ENCODE results near the gene PPEF2. TPM values are rescaled to one million over a fixed set of nuclear protein-coding genes. Genes with fewer than 3 reads are reported as not detected.
"Not testable (repeated sequence)": the region's sequence is repeated elsewhere in the genome, so short reads cannot be mapped to it uniquely, and the experiment has no call there.

Gene PPEF2
- total RNA-seq, 1 experiment from 2014 or later, result not detected

GRCh38 chr4:75912968-75913367, 10.7 kb upstream of the PPEF2 start:
- Histone ChIP-seq H2BK5ac (ENCODE audit: insufficient read length, low read length) (no peak overlapping the region), H2AK5ac (ENCODE audit: insufficient read length, low read length) (no peak overlapping the region), H2BK20ac (ENCODE audit: low read depth, low read length, poor library complexity, severe bottlenecking) (no peak overlapping the region), H3K4me2 (ENCODE audit: insufficient read depth, insufficient read length, low read length) (no peak overlapping the region), H2BK15ac (ENCODE audit: low read depth, low read length) (no peak overlapping the region), H4K5ac (ENCODE audit: insufficient read length, low read depth, low read length) (no peak overlapping the region), H3K27ac (ENCODE audit: insufficient read length, low read depth, low read length) (no peak overlapping the region), H3K23me2 (ENCODE audit: insufficient read length, low read depth, low read length, poor library complexity, severe bottlenecking) (no peaks in the 10 kb centered on the region), H3K23ac (ENCODE audit: insufficient read length, low read depth, low read length) (no peak overlapping the region), H3K27me3 (ENCODE audit: insufficient read depth, low read length) (no peaks in the 10 kb centered on the region), H4K8ac (replicated peaks; ENCODE audit: insufficient read length, low read depth, low read length) (no peak overlapping the region), H3K4me1 (ENCODE audit: insufficient read depth, low read length) (0 out of 2 replicates have a peak, but pooled peaks cover 2% of the 10 kb centered on the region), H3K18ac (ENCODE audit: insufficient read length, low read depth, low read length) (no peak overlapping the region), H3K9me3 (ENCODE audit: control insufficient read depth, low read depth, low read length) (peaks cover 9% of the 10 kb centered on the region), H3T11ph (ENCODE audit: low read length) (no peak overlapping the region), H2BK120ac (ENCODE audit: low read depth, low read length, poor library complexity, severe bottlenecking) (no peak overlapping the region), H3K79me2 (ENCODE audit: insufficient read depth, low read length) (no peaks in the 10 kb centered on the region), H2AFZ (ENCODE audit: low read length) (no peak overlapping the region), H4K91ac (ENCODE audit: insufficient read length, low read depth, low read length) (no peak overlapping the region), H2BK12ac (ENCODE audit: insufficient read length, low read depth, low read length) (no peak overlapping the region), H3K14ac (ENCODE audit: insufficient read depth, low read length) (no peak overlapping the region), H3K56ac (ENCODE audit: insufficient read length, low read depth, low read length) (no peak overlapping the region), H3K4ac (ENCODE audit: low read depth, low read length) (no peak overlapping the region), H3K79me1 (ENCODE audit: insufficient read depth, low read depth, low read length, poor library complexity, severe bottlenecking) (no peaks in the 10 kb centered on the region), H3K9ac (ENCODE audit: extremely low read depth, insufficient read length, low read length) (no peak overlapping the region), H4K20me1 (ENCODE audit: control insufficient read depth, insufficient read depth, insufficient read length) (no peaks in the 10 kb centered on the region)
- H3K27me3 Mint-ChIP-seq (ENCODE audit: low read depth), result no peaks in the 10 kb centered on the region
- no CpG with 5 or more reads among the region's 6 CpGs for WGBS (ENCODE audit: extremely low coverage, insufficient read length, low lambda C conversion rate)
- TF ChIP-seq, protein P1, sequence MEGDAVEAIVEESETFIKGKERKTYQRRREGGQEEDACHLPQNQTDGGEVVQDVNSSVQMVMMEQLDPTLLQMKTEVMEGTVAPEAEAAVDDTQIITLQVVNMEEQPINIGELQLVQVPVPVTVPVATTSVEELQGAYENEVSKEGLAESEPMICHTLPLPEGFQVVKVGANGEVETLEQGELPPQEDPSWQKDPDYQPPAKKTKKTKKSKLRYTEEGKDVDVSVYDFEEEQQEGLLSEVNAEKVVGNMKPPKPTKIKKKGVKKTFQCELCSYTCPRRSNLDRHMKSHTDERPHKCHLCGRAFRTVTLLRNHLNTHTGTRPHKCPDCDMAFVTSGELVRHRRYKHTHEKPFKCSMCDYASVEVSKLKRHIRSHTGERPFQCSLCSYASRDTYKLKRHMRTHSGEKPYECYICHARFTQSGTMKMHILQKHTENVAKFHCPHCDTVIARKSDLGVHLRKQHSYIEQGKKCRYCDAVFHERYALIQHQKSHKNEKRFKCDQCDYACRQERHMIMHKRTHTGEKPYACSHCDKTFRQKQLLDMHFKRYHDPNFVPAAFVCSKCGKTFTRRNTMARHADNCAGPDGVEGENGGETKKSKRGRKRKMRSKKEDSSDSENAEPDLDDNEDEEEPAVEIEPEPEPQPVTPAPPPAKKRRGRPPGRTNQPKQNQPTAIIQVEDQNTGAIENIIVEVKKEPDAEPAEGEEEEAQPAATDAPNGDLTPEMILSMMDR (conservative IDR thresholded peaks at IDR 0.05), result no peak
- no peak for DNase-seq
- H3K9me3 Mint-ChIP-seq, result peaks cover 33 to 36% of the 10 kb centered on the region in 2 experiments
- H3K4me1 Mint-ChIP-seq, result peaks cover 21 to 23% of the 10 kb centered on the region in 2 experiments
- H3K27ac Mint-ChIP-seq, result peak overlapping the region in 1 of 3 experiments; percentile 38; a peak in 1 of 7 replicates
- peaks cover 17 to 36% (median 26%) of the 10 kb centered on the region in 3 experiments for H3K36me3 Mint-ChIP-seq (ENCODE audit: insufficient read depth in 1 of 3, low read depth in 3 of 3)
- H3K4me3 Mint-ChIP-seq, result no peak overlapping the region

GRCh38 chr4:75910831-75911230, 8.6 kb upstream of the PPEF2 start:
- not testable (repeated sequence) for H3K56ac ChIP-seq (ENCODE audit: insufficient read length, low read depth, low read length); H3K18ac ChIP-seq (ENCODE audit: insufficient read length, low read depth, low read length); H4K91ac ChIP-seq (ENCODE audit: insufficient read length, low read depth, low read length); H3K27me3 ChIP-seq (ENCODE audit: insufficient read depth, low read length); H2BK12ac ChIP-seq (ENCODE audit: insufficient read length, low read depth, low read length); H4K20me1 ChIP-seq (ENCODE audit: control insufficient read depth, insufficient read depth, insufficient read length); H4K8ac ChIP-seq (replicated peaks; ENCODE audit: insufficient read length, low read depth, low read length); H2BK15ac ChIP-seq (ENCODE audit: low read depth, low read length); H3K79me2 ChIP-seq (ENCODE audit: insufficient read depth, low read length); H2BK5ac ChIP-seq (ENCODE audit: insufficient read length, low read length); H2AFZ ChIP-seq (ENCODE audit: low read length); H3K4ac ChIP-seq (ENCODE audit: low read depth, low read length); H3K4me3 Mint-ChIP-seq; H3K27ac ChIP-seq (ENCODE audit: insufficient read length, low read depth, low read length); DNase-seq; H3K27me3 Mint-ChIP-seq (ENCODE audit: low read depth); H4K5ac ChIP-seq (ENCODE audit: insufficient read length, low read depth, low read length); H3K4me1 ChIP-seq (ENCODE audit: insufficient read depth, low read length); H3K23ac ChIP-seq (ENCODE audit: insufficient read length, low read depth, low read length); H3K4me2 ChIP-seq (ENCODE audit: insufficient read depth, insufficient read length, low read length); H3T11ph ChIP-seq (ENCODE audit: low read length); H3K14ac ChIP-seq (ENCODE audit: insufficient read depth, low read length); H3K79me1 ChIP-seq (ENCODE audit: insufficient read depth, low read depth, low read length, poor library complexity, severe bottlenecking); H2BK20ac ChIP-seq (ENCODE audit: low read depth, low read length, poor library complexity, severe bottlenecking); H3K9ac ChIP-seq (ENCODE audit: extremely low read depth, insufficient read length, low read length); H3K27ac Mint-ChIP-seq; H3K9me3 ChIP-seq (ENCODE audit: control insufficient read depth, low read depth, low read length); H3K23me2 ChIP-seq (ENCODE audit: insufficient read length, low read depth, low read length, poor library complexity, severe bottlenecking); H2BK120ac ChIP-seq (ENCODE audit: low read depth, low read length, poor library complexity, severe bottlenecking)
- Mint-ChIP-seq H3K4me1 (peaks cover 22 to 27% of the 10 kb centered on the region in 2 experiments), H3K9me3 (peaks cover 33 to 36% of the 10 kb centered on the region in 2 experiments), H3K36me3 (ENCODE audit: insufficient read depth in 1 of 3, low read depth in 3 of 3) (peaks cover 17 to 36% (median 26%) of the 10 kb centered on the region in 3 experiments)
- peak overlapping the region; percentile 75 for H2AK5ac ChIP-seq (ENCODE audit: insufficient read length, low read length)
- WGBS (ENCODE audit: extremely low coverage, insufficient read length, low lambda C conversion rate), result no CpG with 5 or more reads among the region's 6 CpGs

All from H9 (cell line).